ENCODE results near the gene FAM83B. TPM values are rescaled to one million over a fixed set of nuclear protein-coding genes. Genes with fewer than 3 reads are reported as not detected.

Gene FAM83B
- total and polyA plus RNA-seq, 2 of the 13 experiments (the other 11 are each of a cell fraction or from before 2014, with no cell fraction given) = not detected

GRCh38 chr6:54988576-54988975 is 142.0 kb downstream of the FAM83B start (continued):
- TF ChIP-seq CREBL2 (CRISPR knock-in tag; IDR thresholded peaks at IDR 0.05; ENCODE audit: borderline replicate concordance) (no peak), STAT5B (CRISPR knock-in tag; IDR thresholded peaks at IDR 0.05) (no peak), ZNF263 (CRISPR knock-in tag; IDR thresholded peaks at IDR 0.05) (no peak), ISL2 (CRISPR knock-in tag; IDR thresholded peaks at IDR 0.05) (no peak), AGO2 (optimal IDR thresholded peaks at IDR 0.05; ENCODE audit: low read depth, low read length) (no peak), ZNF841 (CRISPR knock-in tag; IDR thresholded peaks at IDR 0.05; ENCODE audit: borderline replicate concordance) (no peak), THYN1 (CRISPR knock-in tag; IDR thresholded peaks at IDR 0.05; ENCODE audit: borderline replicate concordance, low read depth) (no peak), ZNF879 (CRISPR knock-in tag; IDR thresholded peaks at IDR 0.05) (no peak)
- TF ChIP-seq, protein P1, sequence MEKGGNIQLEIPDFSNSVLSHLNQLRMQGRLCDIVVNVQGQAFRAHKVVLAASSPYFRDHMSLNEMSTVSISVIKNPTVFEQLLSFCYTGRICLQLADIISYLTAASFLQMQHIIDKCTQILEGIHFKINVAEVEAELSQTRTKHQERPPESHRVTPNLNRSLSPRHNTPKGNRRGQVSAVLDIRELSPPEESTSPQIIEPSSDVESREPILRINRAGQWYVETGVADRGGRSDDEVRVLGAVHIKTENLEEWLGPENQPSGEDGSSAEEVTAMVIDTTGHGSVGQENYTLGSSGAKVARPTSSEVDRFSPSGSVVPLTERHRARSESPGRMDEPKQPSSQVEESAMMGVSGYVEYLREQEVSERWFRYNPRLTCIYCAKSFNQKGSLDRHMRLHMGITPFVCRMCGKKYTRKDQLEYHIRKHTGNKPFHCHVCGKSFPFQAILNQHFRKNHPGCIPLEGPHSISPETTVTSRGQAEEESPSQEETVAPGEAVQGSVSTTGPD (CRISPR knock-in tag; IDR thresholded peaks at IDR 0.05) = no peak

DNA sequence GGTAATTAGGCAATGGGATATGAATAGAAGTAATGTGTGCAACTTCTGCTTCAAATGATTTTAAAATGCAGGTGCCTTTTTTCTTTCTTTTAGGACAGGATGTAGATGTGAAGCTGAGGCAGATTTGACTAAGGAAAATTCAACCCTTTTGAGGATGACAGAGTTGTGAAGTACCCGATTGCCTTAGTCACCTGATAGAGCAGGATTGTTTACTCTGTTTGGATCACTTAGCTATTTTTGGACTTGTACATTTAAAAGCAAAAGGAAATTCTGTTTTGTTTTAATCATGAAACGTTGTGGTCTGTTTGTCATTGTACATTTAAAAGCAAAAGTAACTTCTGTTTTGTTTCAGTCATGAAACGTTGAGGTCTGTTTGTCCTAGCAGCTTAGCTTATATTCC is 143.4 kb downstream of the FAM83B start:
- H3K36me3 ChIP-seq (replicated peaks in 1 of 2; ENCODE audit: control insufficient read depth in 1 of 2, insufficient read depth in 2 of 2, low read length in 2 of 2) = no peaks in the 10 kb centered on the region
- no peaks in the 10 kb centered on the region for H3K27me3 ChIP-seq (ENCODE audit: control insufficient read depth in 1 of 2, insufficient read depth in 2 of 2, low read length in 2 of 2)
- H2AFZ ChIP-seq (ENCODE audit: low read length) = no peak overlapping the region
- FAIRE-seq (no peak), ATAC-seq (no peak), DNase-seq (ENCODE audit: low spot score) (no peak)
- H3K79me2 ChIP-seq (ENCODE audit: insufficient read depth, low read length) = no peaks in the 10 kb centered on the region
- H3K9me3 ChIP-seq (ENCODE audit: low read length) = peaks cover 3% of the 10 kb centered on the region; the same call in 1 of the 2 replicates
- no peak overlapping the region for H3K27ac ChIP-seq (ENCODE audit: extremely low read length, insufficient read depth, low read length)
- no TSS peak for BruUV-seq (replicated peaks)
- H3K9ac ChIP-seq (ENCODE audit: insufficient read depth, low read depth, low read length) = no peak overlapping the region
- ChIA-PET CTCF (ENCODE audit: low intra/inter-chr PET ratio, low total read pairs) (no interaction called here), POLR2A (no interaction called here)
- no peak overlapping the region for H3K4me3 ChIP-seq (replicated peaks in 1 of 3; ENCODE audit: insufficient read depth in 1 of 3, low read depth in 2 of 3, low read length in 3 of 3)
- under 1% methylated on average over 3 of the region's 3 CpGs for WGBS (ENCODE audit: low lambda C conversion rate)
- intact Hi-C loops (cut with micrococcal nuclease; ENCODE audit: unreplicated experiment) (loop anchor here (5.0 kb wide), 1 partner anchor 1003 kb away; no protein-coding TSS in a partner anchor), in situ Hi-C loops (cut with HindIII; ENCODE audit: extremely low pct_ligation_motif_present, low pct_unique_long_range_greater_than_20kb) (no loop called here)
- no peaks in the 10 kb centered on the region for H4K20me1 ChIP-seq (ENCODE audit: insufficient read depth, low read length)
- H3K4me1 ChIP-seq (ENCODE audit: insufficient read depth, low read length) = no peaks in the 10 kb centered on the region
- no peak overlapping the region for H3K4me2 ChIP-seq (ENCODE audit: low read depth, low read length)
- TF ChIP-seq ZNF367 (CRISPR knock-in tag; IDR thresholded peaks at IDR 0.05; ENCODE audit: borderline replicate concordance) (no peak), FLYWCH1 (CRISPR knock-in tag; IDR thresholded peaks at IDR 0.05) (no peak), ZNF205 (CRISPR knock-in tag; IDR thresholded peaks at IDR 0.05) (no peak), ZNF83 (CRISPR knock-in tag; IDR thresholded peaks at IDR 0.05; ENCODE audit: borderline replicate concordance) (no peak), STAT5B (CRISPR knock-in tag; IDR thresholded peaks at IDR 0.05) (no peak), ZNF546 (CRISPR knock-in tag; conservative IDR thresholded peaks at IDR 0.05) (no peak)
- TF ChIP-seq, protein P2, sequence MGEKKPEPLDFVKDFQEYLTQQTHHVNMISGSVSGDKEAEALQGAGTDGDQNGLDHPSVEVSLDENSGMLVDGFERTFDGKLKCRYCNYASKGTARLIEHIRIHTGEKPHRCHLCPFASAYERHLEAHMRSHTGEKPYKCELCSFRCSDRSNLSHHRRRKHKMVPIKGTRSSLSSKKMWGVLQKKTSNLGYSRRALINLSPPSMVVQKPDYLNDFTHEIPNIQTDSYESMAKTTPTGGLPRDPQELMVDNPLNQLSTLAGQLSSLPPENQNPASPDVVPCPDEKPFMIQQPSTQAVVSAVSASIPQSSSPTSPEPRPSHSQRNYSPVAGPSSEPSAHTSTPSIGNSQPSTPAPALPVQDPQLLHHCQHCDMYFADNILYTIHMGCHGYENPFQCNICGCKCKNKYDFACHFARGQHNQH (CRISPR knock-in tag; IDR thresholded peaks at IDR 0.05) = no peak

All from HepG2 (cell line).